Thyroid gland (tissue), 4 donors: ENCODE measurements around the gene C1QL1. TPM values are rescaled to one million over a fixed set of nuclear protein-coding genes. Genes with fewer than 3 reads are reported as not detected.

ENCODE experiments used
- DNase-seq, 2 donors: peaks; one replicate each; pipeline ENCODE4 v3.0.0-alpha.2; 2019
- H3K27ac ChIP-seq, 3 donors: fragments of 200-600 bp; sonication (generic); 1 replicate in 2 of 3; 2 replicates in 1 of 3; pipeline ENCODE4 v1.5.1; 2016 to 2019; ENCODE audit warnings: mild to moderate bottlenecking in 1 of 3, moderate library complexity in 1 of 3
- H3K27me3 ChIP-seq: fragments of 200-600 bp; sonication (generic); one replicate; pipeline ENCODE4 v1.5.1; 2019
- H3K36me3 ChIP-seq, 2 donors: fragments of 200-600 bp; sonication (generic); one replicate each; pipeline ENCODE4 v1.5.1; 2016 to 2019
- H3K4me1 ChIP-seq, 2 donors: fragments of 200-600 bp; sonication (generic); one replicate each; pipeline ENCODE4 v1.5.1; 2017 to 2019
- H3K4me3 ChIP-seq, 3 donors: fragments of 200-600 bp; sonication (generic); replicated peaks in 1 of 3; 1 replicate in 2 of 3; 2 replicates in 1 of 3; pipeline ENCODE4 v1.5.1; 2016; ENCODE audit warnings: mild to moderate bottlenecking in 1 of 3
- H3K9me3 ChIP-seq: fragments of 200-600 bp; sonication (generic); one replicate; pipeline ENCODE4 v1.5.1; 2017
- CTCF ChIP-seq, 6 experiments: fragments of 200-600 bp in 3 of 6; fragments of 450-650 bp in 3 of 6; sonication (generic) in 3 of 6; IDR thresholded peaks; one replicate each; pipeline ENCODE4 v1.5.1; 2016 to 2019; ENCODE audit warnings: antibody characterized with exemption in 6 of 6, mild to moderate bottlenecking in 2 of 6, inconsistent platforms in 1 of 6, moderate library complexity in 1 of 6
- POLR2A ChIP-seq, 2 donors: fragments of 450-650 bp; IDR thresholded peaks; one replicate each; pipeline ENCODE4 v1.6.1; 2017; ENCODE audit warnings: antibody characterized with exemption in 2 of 2, mild to moderate bottlenecking in 2 of 2, moderate library complexity in 1 of 2
- WGBS, 2 donors: methylation state at CpG; one replicate each; pipeline ENCODE4 v1.1.5; 2017; 5-methylcytosine and 5-hydroxymethylcytosine counted together
- intact Hi-C: fragments of 100-400 bp; cut with DNase I; formaldehyde crosslinking; loops from one replicate; pipeline ENCODE4 v1.15.1; 2023
- total RNA-seq, 4 donors: library from RNA; depleted of rRNA; stranded (reverse); fragments of >200 nt; gene quantifications; one replicate each; pipeline ENCODE4 v1.2.3, GENCODE V29; 2016

The C1QL1 gene
- total RNA-seq, 4 donors from 2014 or later = 0.59 to 0.75 TPM; not detected in 2

- no peak for TF ChIP-seq CTCF (IDR thresholded peaks at IDR 0.05)
- H3K27me3 ChIP-seq = no peaks in the 10 kb centered on the region
- no peaks in the 10 kb centered on the region for H3K36me3 ChIP-seq
- intact Hi-C loops = no loop called here
- H3K9me3 ChIP-seq = no peaks in the 10 kb centered on the region
- no peak overlapping the region for H3K27ac ChIP-seq
- H3K4me1 ChIP-seq = no peaks in the 10 kb centered on the region
- H3K4me3 ChIP-seq = no peak overlapping the region
- no peak for DNase-seq
- 91 to 97% methylated on average over 3 of the region's 3 CpGs for WGBS, 2 donors
Observed at GRCh38 chr17:45004388-45004787, 36.3 kb upstream of the C1QL1 start.

GRCh38 chr17:45003877-45004276 is 35.8 kb upstream of the C1QL1 start:
- Histone ChIP-seq H3K27me3 (no peaks in the 10 kb centered on the region), H3K27ac (no peak overlapping the region), H3K4me3 (no peak overlapping the region), H3K4me1 (no peaks in the 10 kb centered on the region), H3K9me3 (no peaks in the 10 kb centered on the region), H3K36me3 (no peaks in the 10 kb centered on the region)
- intact Hi-C loops = no loop called here
- no peak for DNase-seq
- TF ChIP-seq CTCF (IDR thresholded peaks at IDR 0.05) (no peak), POLR2A (IDR thresholded peaks at IDR 0.05) (no peak)
- WGBS, 2 donors = 58 to 60% methylated on average over 8 of the region's 8 CpGs

GRCh38 chr17:45001310-45001709 is 33.2 kb upstream of the C1QL1 start:
- no peaks in the 10 kb centered on the region for H3K36me3 ChIP-seq
- 70 to 74% methylated on average over 3 of the region's 3 CpGs for WGBS, 2 donors
- no peaks in the 10 kb centered on the region for H3K27me3 ChIP-seq
- intact Hi-C loops = no loop called here
- TF ChIP-seq CTCF (IDR thresholded peaks at IDR 0.05) = no peak
- no peak for TF ChIP-seq POLR2A (IDR thresholded peaks at IDR 0.05)
- no peak for DNase-seq
- no peaks in the 10 kb centered on the region for H3K9me3 ChIP-seq
- H3K4me1 ChIP-seq = no peaks in the 10 kb centered on the region
- H3K27ac ChIP-seq = no peak overlapping the region
- no peak overlapping the region for H3K4me3 ChIP-seq

GRCh38 chr17:44999433-44999832 is 31.3 kb upstream of the C1QL1 start:
- H3K36me3 ChIP-seq = no peaks in the 10 kb centered on the region
- no peaks in the 10 kb centered on the region for H3K9me3 ChIP-seq
- H3K4me1 ChIP-seq = no peaks in the 10 kb centered on the region
- intact Hi-C loops = no loop called here
- H3K27ac ChIP-seq = no peak overlapping the region
- TF ChIP-seq CTCF (IDR thresholded peaks at IDR 0.05) (no peak), POLR2A (IDR thresholded peaks at IDR 0.05) (no peak)
- 96 to 98% methylated on average over 3 of the region's 3 CpGs for WGBS, 2 donors
- H3K4me3 ChIP-seq = no peak overlapping the region
- DNase-seq = no peak
- H3K27me3 ChIP-seq = no peaks in the 10 kb centered on the region

GRCh38 chr17:44998646-44999045 is 30.5 kb upstream of the C1QL1 start:
- H3K4me3 ChIP-seq = no peak overlapping the region
- intact Hi-C loops = no loop called here
- no peaks in the 10 kb centered on the region for H3K27me3 ChIP-seq
- TF ChIP-seq POLR2A (IDR thresholded peaks at IDR 0.05) (no peak), CTCF (IDR thresholded peaks at IDR 0.05) (no peak)
- no peak overlapping the region for H3K27ac ChIP-seq
- H3K4me1 ChIP-seq = no peaks in the 10 kb centered on the region
- H3K9me3 ChIP-seq = no peaks in the 10 kb centered on the region
- no peaks in the 10 kb centered on the region for H3K36me3 ChIP-seq
- DNase-seq = no peak
